HepG2 (cell line): ENCODE results near the gene SCYL1. TPM values are rescaled to one million over a fixed set of nuclear protein-coding genes. Genes with fewer than 3 reads are reported as not detected.

ENCODE experiments used
- ATRX ChIP-seq: sonication (generic); formaldehyde crosslinking; IDR thresholded peaks from 2 replicates; pipeline ENCODE4 v1.4.0; 2020; ENCODE audit warnings: missing genetic modification reagents, borderline replicate concordance
- DMAP1 ChIP-seq: IDR thresholded peaks from 2 replicates; pipeline ENCODE4 v1.6.1; 2016
- GTF2F1 ChIP-seq: fragments of 150-350 bp; IDR thresholded peaks from 2 replicates; pipeline ENCODE4 v1.6.1; 2014; ENCODE audit warnings: low read length
- HCFC1 ChIP-seq: fragments of 150-350 bp; IDR thresholded peaks from 2 replicates; pipeline ENCODE4 v1.6.1; 2014; ENCODE audit warnings: low read depth, low read length
- HMGA1 ChIP-seq: sonication (generic); formaldehyde crosslinking; conservative IDR thresholded peaks from 2 replicates; pipeline ENCODE4 v1.4.0; 2020; ENCODE audit warnings: missing genetic modification reagents
- HMGXB4 ChIP-seq, 2 experiments: sonication (generic) in 1 of 2; formaldehyde crosslinking in 1 of 2; IDR thresholded peaks; 2 replicates each; pipeline versions ENCODE4 v1.4.0 to v1.6.1; 2018 to 2020; ENCODE audit warnings: missing genetic modification reagents in 2 of 2, borderline replicate concordance in 1 of 2, low read depth in 1 of 2, mild to moderate bottlenecking in 1 of 2, missing biosample characterization in 1 of 2
- KDM5B ChIP-seq: sonication (generic); formaldehyde crosslinking; IDR thresholded peaks from 2 replicates; pipeline ENCODE4 v1.4.0; 2020; ENCODE audit warnings: missing genetic modification reagents, mild to moderate bottlenecking, borderline replicate concordance
- NFYC ChIP-seq: IDR thresholded peaks from 2 replicates; pipeline ENCODE4 v1.6.1; 2016; ENCODE audit warnings: missing genetic modification reagents, missing compliant biosample characterization
- NR2F2 ChIP-seq: IDR thresholded peaks from 2 replicates; pipeline ENCODE4 v1.6.1; 2012; ENCODE audit warnings: low read depth, inconsistent platforms, borderline replicate concordance
- PHF20 ChIP-seq: sonication (generic); formaldehyde crosslinking; IDR thresholded peaks from 2 replicates; pipeline ENCODE4 v1.5.0; 2020; ENCODE audit warnings: mild to moderate bottlenecking, missing genetic modification reagents
- PRPF4 ChIP-seq: fragments of 200-400 bp; formaldehyde crosslinking; IDR thresholded peaks from 2 replicates; pipeline ENCODE4 v1.6.1; 2016; ENCODE audit warnings: low read length, low read depth; ENCODE audit not compliant: poor library complexity, severe bottlenecking
- PTBP1 ChIP-seq: fragments of 200-400 bp; formaldehyde crosslinking; IDR thresholded peaks from 2 replicates; pipeline ENCODE4 v1.6.1; 2018; ENCODE audit warnings: low read length, low read depth; ENCODE audit not compliant: poor library complexity, severe bottlenecking
- REPIN1 ChIP-seq: sonication (generic); formaldehyde crosslinking; IDR thresholded peaks from 2 replicates; pipeline ENCODE4 v1.8.0; 2022; ENCODE audit warnings: missing genetic modification reagents, low read depth, mild to moderate bottlenecking, borderline replicate concordance
- SKI ChIP-seq: fragments of 450-650 bp; IDR thresholded peaks from one replicate; pipeline ENCODE4 v1.6.1; 2018; ENCODE audit warnings: mild to moderate bottlenecking; ENCODE audit not compliant: partially characterized antibody
- SNAI1 ChIP-seq: sonication (generic); formaldehyde crosslinking; IDR thresholded peaks from 2 replicates; pipeline ENCODE4 v1.5.0; 2020; ENCODE audit warnings: mild to moderate bottlenecking, missing genetic modification reagents, borderline replicate concordance
- SRSF1 ChIP-seq: fragments of 200-400 bp; formaldehyde crosslinking; optimal IDR thresholded peaks from 2 replicates; pipeline ENCODE3; 2017; ENCODE audit warnings: mild to moderate bottlenecking, low read depth, low read length, moderate library complexity
- TCF7L2 ChIP-seq: IDR thresholded peaks from 2 replicates; pipeline ENCODE4 v1.6.1; 2011; ENCODE audit warnings: mild to moderate bottlenecking, low read depth, low read length, moderate library complexity
- ZBTB21 ChIP-seq: sonication (generic); formaldehyde crosslinking; IDR thresholded peaks from 2 replicates; pipeline ENCODE4 v1.4.0; 2020; ENCODE audit warnings: missing genetic modification reagents
- ZNF777 ChIP-seq: sonication (generic); formaldehyde crosslinking; IDR thresholded peaks from 2 replicates; pipeline ENCODE4 v1.4.0; 2020; ENCODE audit warnings: missing genetic modification reagents
- polyA plus RNA-seq, 8 experiments: library from polyadenylated mRNA; depleted of rRNA in 3 of 8; stranded (reverse) in 7 of 8; unstranded in 1 of 8; fragments of >200 nt; fragmentation: Illumina TruSeq in 4 of 8; extraction: Trizol in 4 of 8; gene quantifications; 2 replicates each; pipeline versions ENCODE4 v1.2.1 to v1.2.3, GENCODE V29; 2011 to 2016; ENCODE audit warnings: low read depth in 4 of 8, missing spikeins in 1 of 8, mixed read lengths in 1 of 8; ENCODE audit not compliant: insufficient read depth in 1 of 8
- total RNA-seq, 5 experiments: library from RNA; depleted of rRNA; stranded (reverse); fragments of >200 nt; fragmentation: Illumina TruSeq; extraction: Trizol; gene quantifications; 2 replicates each; pipeline ENCODE4 v1.2.3, GENCODE V29; 2016; ENCODE audit warnings: low read depth in 1 of 5
- TF ChIP-seq, protein P1 (sequence below): sonication (generic); formaldehyde crosslinking; IDR thresholded peaks from 2 replicates; pipeline ENCODE4 v1.8.1; 2023; ENCODE audit warnings: mild to moderate bottlenecking, inconsistent platforms, moderate library complexity, missing genetic modification reagents, borderline replicate concordance
- TF ChIP-seq, protein P2 (sequence below): sonication (generic); formaldehyde crosslinking; IDR thresholded peaks from 2 replicates; pipeline ENCODE4 v1.4.0; 2020; ENCODE audit warnings: missing genetic modification reagents, borderline replicate concordance

SCYL1 gene
- total and polyA plus RNA-seq, 2 of the 13 experiments (the other 11 are each of a cell fraction or from before 2014, with no cell fraction given) = 65.9 to 103 TPM

- TF ChIP-seq HMGXB4 (CRISPR knock-in tag; IDR thresholded peaks at IDR 0.05; ENCODE audit: borderline replicate concordance in 1 of 2, low read depth in 1 of 2) (no peak), NR2F2 (no peak), DMAP1 (CRISPR knock-in tag) (no peak), PTBP1 (no peak), KDM5B (CRISPR knock-in tag) (peak; percentile 56; the same call in 1 of the 2 replicates), HCFC1 (no peak), PHF20 (no peak), PRPF4 (no peak), SRSF1 (peak; percentile 8), ZNF777 (no peak), TCF7L2 (no peak), REPIN1 (CRISPR knock-in tag) (no peak), ATRX (no peak), GTF2F1 (no peak), SNAI1 (CRISPR knock-in tag) (no peak), HMGA1 (CRISPR knock-in tag) (no peak), ZBTB21 (no peak), NFYC (CRISPR knock-in tag) (no peak), SKI (no peak)
- TF ChIP-seq, protein P1, sequence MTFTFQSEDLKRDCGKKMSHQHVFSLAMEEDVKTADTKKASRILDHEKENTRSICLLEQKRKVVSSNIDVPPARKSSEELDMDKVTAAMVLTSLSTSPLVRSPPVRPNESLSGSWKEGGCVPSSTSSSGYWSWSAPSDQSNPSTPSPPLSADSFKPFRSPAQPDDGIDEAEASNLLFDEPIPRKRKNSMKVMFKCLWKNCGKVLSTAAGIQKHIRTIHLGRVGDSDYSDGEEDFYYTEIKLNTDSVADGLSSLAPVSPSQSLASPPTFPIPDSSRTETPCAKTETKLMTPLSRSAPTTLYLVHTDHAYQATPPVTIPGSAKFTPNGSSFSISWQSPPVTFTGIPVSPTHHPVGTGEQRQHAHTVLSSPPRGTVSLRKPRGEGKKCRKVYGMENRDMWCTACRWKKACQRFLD (CRISPR knock-in tag) = no peak
- TF ChIP-seq, protein P2, sequence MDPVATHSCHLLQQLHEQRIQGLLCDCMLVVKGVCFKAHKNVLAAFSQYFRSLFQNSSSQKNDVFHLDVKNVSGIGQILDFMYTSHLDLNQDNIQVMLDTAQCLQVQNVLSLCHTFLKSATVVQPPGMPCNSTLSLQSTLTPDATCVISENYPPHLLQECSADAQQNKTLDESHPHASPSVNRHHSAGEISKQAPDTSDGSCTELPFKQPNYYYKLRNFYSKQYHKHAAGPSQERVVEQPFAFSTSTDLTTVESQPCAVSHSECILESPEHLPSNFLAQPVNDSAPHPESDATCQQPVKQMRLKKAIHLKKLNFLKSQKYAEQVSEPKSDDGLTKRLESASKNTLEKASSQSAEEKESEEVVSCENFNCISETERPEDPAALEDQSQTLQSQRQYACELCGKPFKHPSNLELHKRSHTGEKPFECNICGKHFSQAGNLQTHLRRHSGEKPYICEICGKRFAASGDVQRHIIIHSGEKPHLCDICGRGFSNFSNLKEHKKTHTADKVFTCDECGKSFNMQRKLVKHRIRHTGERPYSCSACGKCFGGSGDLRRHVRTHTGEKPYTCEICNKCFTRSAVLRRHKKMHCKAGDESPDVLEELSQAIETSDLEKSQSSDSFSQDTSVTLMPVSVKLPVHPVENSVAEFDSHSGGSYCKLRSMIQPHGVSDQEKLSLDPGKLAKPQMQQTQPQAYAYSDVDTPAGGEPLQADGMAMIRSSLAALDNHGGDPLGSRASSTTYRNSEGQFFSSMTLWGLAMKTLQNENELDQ (CRISPR knock-in tag) = no peak
Measured at GRCh38 chr11:65541093-65541982, 16.5 kb downstream of the SCYL1 start (continued).
